Suprapubic skin (tissue), 4 donors: ENCODE measurements around the gene ACSL1. TPM values are rescaled to one million over a fixed set of nuclear protein-coding genes. Genes with fewer than 3 reads are reported as not detected.
A peak's percentile ranks its signal among the peaks of the same experiment; 100 is the strongest.
"Not testable (repeated sequence)": the region's sequence is repeated elsewhere in the genome, so short reads cannot be mapped to it uniquely, and the experiment has no call there.

Experiments used
- DNase-seq, 2 donors: peaks; one replicate each; pipeline ENCODE4 v3.0.0-alpha.2; 2019; ENCODE audit warnings: low spot score in 2 of 2
- H3K27ac ChIP-seq: fragments of 200-600 bp; sonication (generic); one replicate; pipeline ENCODE4 v1.5.1; 2019
- H3K27me3 ChIP-seq: fragments of 200-600 bp; sonication (generic); one replicate; pipeline ENCODE4 v1.5.1; 2019
- H3K36me3 ChIP-seq: fragments of 200-600 bp; sonication (generic); one replicate; pipeline ENCODE4 v1.5.1; 2019
- H3K4me1 ChIP-seq: fragments of 200-600 bp; sonication (generic); one replicate; pipeline ENCODE4 v1.5.1; 2019
- H3K4me3 ChIP-seq: fragments of 200-600 bp; sonication (generic); one replicate; pipeline ENCODE4 v1.5.1; 2019; ENCODE audit warnings: mild to moderate bottlenecking
- H3K9me3 ChIP-seq: fragments of 200-600 bp; sonication (generic); one replicate; pipeline ENCODE4 v1.5.1; 2019
- EP300 ChIP-seq: sonication (generic); formaldehyde crosslinking; IDR thresholded peaks from one replicate; pipeline ENCODE4 v1.6.1; 2017; ENCODE audit warnings: antibody characterized with exemption
- POLR2A ChIP-seq, 2 donors: fragments of 450-650 bp; IDR thresholded peaks; one replicate each; pipeline ENCODE4 v1.6.1; 2017; ENCODE audit warnings: antibody characterized with exemption in 2 of 2, mild to moderate bottlenecking in 2 of 2, moderate library complexity in 2 of 2
- POLR2AphosphoS5 ChIP-seq, 3 donors: sonication (generic); formaldehyde crosslinking; IDR thresholded peaks; one replicate each; pipeline ENCODE4 v1.6.1; 2017; ENCODE audit warnings: antibody characterized with exemption in 3 of 3
- WGBS: methylation state at CpG from one replicate; pipeline ENCODE4 v1.1.5; 2018; 5-methylcytosine and 5-hydroxymethylcytosine counted together
- total RNA-seq, 4 donors: library from RNA; depleted of rRNA; stranded (reverse); fragments of >200 nt; gene quantifications; one replicate each; pipeline ENCODE4 v1.1.0, GENCODE V29; 2016
- TF ChIP-seq, protein P1 (sequence below), 2 donors: fragments of 200-600 bp in 1 of 2; fragments of 450-650 bp in 1 of 2; sonication (generic) in 1 of 2; IDR thresholded peaks; one replicate each; pipeline ENCODE4 v1.5.1; 2016 to 2019; ENCODE audit warnings: antibody characterized with exemption in 2 of 2, mild to moderate bottlenecking in 1 of 2, moderate library complexity in 1 of 2

ACSL1 gene
- total RNA-seq, 4 donors from 2014 or later = 236 to 420 (median 277) TPM

DNA sequence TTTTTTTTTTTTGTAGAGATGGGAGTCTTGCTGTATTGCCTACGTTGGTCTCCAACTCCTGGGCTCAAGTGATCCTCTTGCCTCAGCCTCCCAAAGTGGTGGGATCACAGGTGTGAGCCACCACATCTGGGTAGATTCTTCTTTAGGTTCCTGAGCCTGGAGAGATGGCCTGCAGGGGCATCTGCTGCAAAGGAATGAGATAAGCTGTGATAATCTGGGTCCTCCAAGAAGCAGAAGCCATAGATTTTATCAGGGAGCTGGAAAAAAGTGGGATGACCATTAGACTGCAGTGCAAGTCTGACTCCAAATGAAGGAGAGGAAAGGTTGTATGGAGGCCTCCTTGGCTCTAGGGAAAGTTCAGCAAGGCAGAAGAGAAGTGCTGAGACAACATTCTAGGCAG is 19.0 kb upstream of the ACSL1 start:
- Histone ChIP-seq H3K27ac (peak overlapping the region; percentile 10), H3K4me3 (no peak overlapping the region), H3K36me3 (no peaks in the 10 kb centered on the region), H3K4me1 (peaks cover 3% of the 10 kb centered on the region), H3K9me3 (no peaks in the 10 kb centered on the region), H3K27me3 (no peaks in the 10 kb centered on the region)
- 83% methylated on average over 1 of the region's 1 CpG for WGBS
- no peak for DNase-seq
- TF ChIP-seq POLR2A (IDR thresholded peaks at IDR 0.05) (no peak), EP300 (no peak), POLR2AphosphoS5 (IDR thresholded peaks at IDR 0.05) (no peak)
- TF ChIP-seq, protein P1, sequence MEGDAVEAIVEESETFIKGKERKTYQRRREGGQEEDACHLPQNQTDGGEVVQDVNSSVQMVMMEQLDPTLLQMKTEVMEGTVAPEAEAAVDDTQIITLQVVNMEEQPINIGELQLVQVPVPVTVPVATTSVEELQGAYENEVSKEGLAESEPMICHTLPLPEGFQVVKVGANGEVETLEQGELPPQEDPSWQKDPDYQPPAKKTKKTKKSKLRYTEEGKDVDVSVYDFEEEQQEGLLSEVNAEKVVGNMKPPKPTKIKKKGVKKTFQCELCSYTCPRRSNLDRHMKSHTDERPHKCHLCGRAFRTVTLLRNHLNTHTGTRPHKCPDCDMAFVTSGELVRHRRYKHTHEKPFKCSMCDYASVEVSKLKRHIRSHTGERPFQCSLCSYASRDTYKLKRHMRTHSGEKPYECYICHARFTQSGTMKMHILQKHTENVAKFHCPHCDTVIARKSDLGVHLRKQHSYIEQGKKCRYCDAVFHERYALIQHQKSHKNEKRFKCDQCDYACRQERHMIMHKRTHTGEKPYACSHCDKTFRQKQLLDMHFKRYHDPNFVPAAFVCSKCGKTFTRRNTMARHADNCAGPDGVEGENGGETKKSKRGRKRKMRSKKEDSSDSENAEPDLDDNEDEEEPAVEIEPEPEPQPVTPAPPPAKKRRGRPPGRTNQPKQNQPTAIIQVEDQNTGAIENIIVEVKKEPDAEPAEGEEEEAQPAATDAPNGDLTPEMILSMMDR (IDR thresholded peaks at IDR 0.05) = no peak

DNA sequence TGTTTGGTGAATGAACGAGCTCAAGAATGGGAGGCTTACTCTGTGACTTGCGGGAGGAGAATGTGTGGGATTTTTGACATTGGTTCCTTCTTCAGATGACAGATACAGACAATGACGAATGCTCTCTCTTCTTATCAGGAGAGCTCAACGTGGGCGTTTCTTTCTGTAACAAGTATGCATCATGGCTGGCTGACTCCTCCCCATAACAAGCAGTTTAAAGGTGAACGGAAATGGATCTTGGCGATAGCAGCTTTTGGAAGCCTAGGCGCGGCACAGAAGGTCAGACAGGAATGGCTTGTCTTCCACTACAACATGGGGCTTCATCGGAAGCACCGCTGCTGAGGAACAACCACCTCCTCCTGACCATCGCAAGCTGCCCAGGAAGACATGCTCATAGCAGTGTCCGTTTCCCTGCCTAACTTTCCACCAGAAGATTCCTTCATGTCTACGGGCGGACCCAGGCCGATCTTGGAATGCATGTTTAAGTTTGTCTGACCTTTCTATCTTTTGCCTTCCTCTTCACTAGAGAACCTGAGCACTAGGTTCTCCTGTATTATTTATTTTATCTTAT is 18.3 kb upstream of the ACSL1 start:
- Histone ChIP-seq H3K27ac (no peak overlapping the region), H3K36me3 (no peaks in the 10 kb centered on the region), H3K9me3 (no peaks in the 10 kb centered on the region), H3K4me1 (peaks cover 3% of the 10 kb centered on the region), H3K27me3 (no peaks in the 10 kb centered on the region), H3K4me3 (no peak overlapping the region)
- DNase-seq = no peak
- TF ChIP-seq POLR2A (IDR thresholded peaks at IDR 0.05) (no peak), POLR2AphosphoS5 (IDR thresholded peaks at IDR 0.05) (no peak), EP300 (no peak)
- TF ChIP-seq, protein P1 (IDR thresholded peaks at IDR 0.05) = no peak
- WGBS = 86% methylated on average over 16 of the region's 16 CpGs

DNA sequence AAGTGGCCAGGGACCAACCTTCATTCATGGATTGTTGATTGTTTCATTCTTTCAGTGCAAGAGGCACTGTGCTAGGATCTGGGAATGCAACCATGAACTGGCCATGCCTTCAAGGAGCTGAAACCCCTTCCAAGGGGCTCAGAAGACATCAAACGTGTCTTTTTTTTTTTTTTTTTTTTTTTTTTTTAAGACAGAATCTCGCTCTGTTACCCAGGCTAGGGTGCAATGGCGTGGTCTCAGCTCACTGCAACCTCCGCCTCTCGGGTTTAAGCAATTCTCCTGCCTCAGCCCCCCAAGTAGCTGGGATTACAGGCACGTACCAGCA is 13.3 kb upstream of the ACSL1 start:
- WGBS = 93% methylated on average over 6 of the region's 6 CpGs

DNA sequence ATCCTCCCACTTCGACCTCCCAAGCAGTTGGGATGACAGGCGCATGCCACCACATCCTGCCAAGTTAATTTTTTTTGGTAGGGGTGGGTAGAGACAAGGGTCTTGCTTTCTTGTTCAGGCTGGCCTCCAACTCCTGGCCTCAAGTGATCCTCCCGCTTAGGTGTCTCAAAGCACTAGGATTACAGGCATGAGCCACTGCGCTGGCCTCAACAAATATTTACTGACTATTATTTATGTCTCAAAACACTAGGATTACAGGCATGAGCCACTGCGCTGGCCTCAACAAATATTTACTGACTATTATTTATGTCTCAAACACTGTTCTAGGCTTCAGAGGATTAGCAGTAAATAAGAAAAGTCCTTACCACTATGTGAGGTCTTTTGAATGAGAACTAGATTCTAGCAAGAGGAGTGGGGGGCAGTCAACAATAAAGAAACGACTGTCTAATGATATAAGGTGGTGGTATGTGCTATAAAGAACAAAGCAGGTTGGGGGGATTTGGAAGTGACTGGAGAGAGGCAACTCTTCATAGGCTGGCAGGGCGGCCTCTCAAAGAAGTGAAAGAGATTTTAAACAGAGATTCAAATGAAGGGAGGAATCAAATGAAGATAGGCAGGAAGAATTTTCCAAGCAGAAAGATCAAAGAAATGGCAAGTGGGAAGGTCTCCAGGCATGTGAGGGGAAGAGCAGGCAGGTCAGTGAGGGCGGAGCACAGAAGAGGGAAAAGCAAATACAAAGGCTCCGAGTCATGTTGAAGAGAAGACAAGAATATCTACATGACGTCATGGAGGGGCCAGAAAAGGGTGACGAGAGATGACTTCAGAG is 12.7 kb upstream of the ACSL1 start:
- Histone ChIP-seq H3K27me3 (no peaks in the 10 kb centered on the region), H3K9me3 (no peaks in the 10 kb centered on the region), H3K4me1 (no peaks in the 10 kb centered on the region), H3K4me3 (no peak overlapping the region), H3K36me3 (no peaks in the 10 kb centered on the region), H3K27ac (no peak overlapping the region)
- 77% methylated on average over 11 of the region's 11 CpGs for WGBS
- no peak for TF ChIP-seq EP300
- DNase-seq = no peak

More for the DNA sequence above, 13.3 kb upstream of the ACSL1 start:
- not testable (repeated sequence) for H3K27ac ChIP-seq, DNase-seq, H3K4me1 ChIP-seq, H3K4me3 ChIP-seq, H3K36me3 ChIP-seq, H3K9me3 ChIP-seq, H3K27me3 ChIP-seq

DNA sequence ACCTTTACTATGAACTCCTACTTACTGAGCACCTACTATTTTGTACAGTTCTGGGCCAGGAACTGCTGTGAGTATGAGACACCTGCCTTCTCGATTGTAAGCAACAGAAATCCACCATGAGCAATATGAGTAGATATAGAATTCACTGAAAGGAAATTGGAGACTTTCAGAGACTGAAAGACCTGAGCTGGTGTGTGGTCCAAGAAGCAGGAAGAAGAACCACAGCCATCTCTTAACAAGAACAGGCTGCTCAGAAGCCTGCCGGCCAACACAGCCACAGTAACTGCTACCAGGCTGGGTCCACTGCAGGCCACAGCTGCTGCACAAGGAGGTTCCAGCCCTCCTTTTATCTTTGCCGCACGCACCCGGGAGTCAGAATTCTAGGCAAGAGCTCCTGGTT is 10.8 kb upstream of the ACSL1 start:
- TF ChIP-seq POLR2AphosphoS5 (IDR thresholded peaks at IDR 0.05) (no peak), EP300 (no peak), POLR2A (IDR thresholded peaks at IDR 0.05) (no peak)
- TF ChIP-seq, protein P1 (IDR thresholded peaks at IDR 0.05) = no peak
- WGBS = 81% methylated on average over 5 of the region's 5 CpGs
- Histone ChIP-seq H3K4me3 (no peak overlapping the region), H3K36me3 (no peaks in the 10 kb centered on the region), H3K27ac (no peak overlapping the region), H3K9me3 (no peaks in the 10 kb centered on the region), H3K4me1 (no peaks in the 10 kb centered on the region), H3K27me3 (no peaks in the 10 kb centered on the region)
- no peak for DNase-seq

DNA sequence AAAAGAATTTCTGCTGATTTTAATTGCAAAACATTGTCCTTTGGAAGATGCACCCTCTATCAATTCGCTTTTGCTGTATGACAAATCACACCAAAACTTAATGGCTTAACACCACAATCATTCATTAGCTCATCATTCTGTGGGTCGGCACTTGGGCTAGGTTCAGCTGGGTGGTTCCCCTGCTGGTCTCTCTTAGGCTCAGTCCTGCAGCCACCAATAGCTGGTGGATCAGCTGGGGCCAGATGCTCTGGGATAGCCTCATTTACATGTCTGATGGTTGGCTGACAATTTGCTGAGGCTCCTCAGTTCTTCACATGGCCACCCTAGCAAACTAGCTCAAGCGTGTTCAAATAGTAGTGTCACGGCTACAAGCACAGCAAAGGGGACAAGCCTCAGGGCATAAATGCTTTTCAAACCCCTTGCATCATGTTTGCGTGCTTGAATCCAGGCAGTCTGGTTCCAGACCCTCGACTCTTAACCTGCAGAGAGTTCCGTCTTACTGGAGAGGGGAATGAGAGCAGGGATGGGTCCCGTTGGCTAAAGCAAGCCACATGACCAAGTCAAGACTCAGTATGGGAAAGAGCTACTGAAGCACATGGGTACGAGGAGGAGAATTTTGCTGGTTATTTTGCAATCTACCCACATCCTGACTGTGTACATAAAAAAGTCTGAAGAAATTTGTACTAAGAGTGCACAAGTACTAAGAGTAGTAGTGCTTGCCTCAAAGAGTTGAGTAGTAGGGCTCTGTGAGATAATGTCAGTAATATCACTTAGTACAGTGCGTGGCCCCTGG is 7.5 kb upstream of the ACSL1 start:
- no peaks in the 10 kb centered on the region for H3K36me3 ChIP-seq
- DNase-seq = no peak
- H3K4me1 ChIP-seq = no peaks in the 10 kb centered on the region
- WGBS = 72% methylated on average over 10 of the region's 10 CpGs
- H3K27ac ChIP-seq = no peak overlapping the region
- H3K27me3 ChIP-seq = no peaks in the 10 kb centered on the region
- H3K9me3 ChIP-seq = no peaks in the 10 kb centered on the region
- H3K4me3 ChIP-seq = no peak overlapping the region
- TF ChIP-seq POLR2AphosphoS5 (IDR thresholded peaks at IDR 0.05) (no peak), EP300 (no peak), POLR2A (IDR thresholded peaks at IDR 0.05) (no peak)
- TF ChIP-seq, protein P1 (IDR thresholded peaks at IDR 0.05) = no peak
